ENCODE results near the gene FNDC7. TPM values are rescaled to one million over a fixed set of nuclear protein-coding genes. Genes with fewer than 3 reads are reported as not detected.

The FNDC7 gene
- total and polyA plus RNA-seq, 2 donors (not counting 3 experiments of a cell fraction or from before 2014, with no cell fraction given) = not detected

DNA sequence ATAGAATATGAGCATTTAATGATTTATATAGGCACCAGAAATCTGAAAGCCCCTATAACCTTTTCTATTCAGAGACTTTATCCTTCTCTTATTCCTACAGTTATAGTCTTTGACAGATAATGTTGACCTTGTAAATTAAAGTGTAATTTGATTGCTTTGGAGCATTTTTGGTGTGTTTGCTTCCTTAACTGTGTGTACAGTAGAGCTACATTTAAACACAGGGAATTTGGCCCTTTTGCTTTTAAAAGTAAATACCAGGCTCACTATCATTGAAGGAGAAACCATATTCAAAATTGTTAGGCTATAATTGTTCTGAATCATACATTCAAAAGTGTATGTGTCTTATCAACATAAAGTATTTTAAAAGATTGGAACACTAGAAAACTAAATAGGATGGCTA lies 66.7 kb downstream of the FNDC7 start:
- dilution Hi-C loops (cut with MboI; ENCODE audit: extremely low pct_ligation_motif_present, low sequenced_read_pairs) (no loop called here), intact Hi-C loops (cut with micrococcal nuclease) (no loop called here)
- TF ChIP-seq EZH2 (IDR thresholded peaks at IDR 0.05; ENCODE audit: borderline replicate concordance, low read depth, low read length, severe bottlenecking) (no peak), POLR2AphosphoS5 (IDR thresholded peaks at IDR 0.05; ENCODE audit: insufficient read depth, low read depth, low read length) (no peak), JUN (IDR thresholded peaks at IDR 0.05; ENCODE audit: borderline replicate concordance, insufficient read depth, insufficient read length, low read depth) (no peak)
- H3K79me2 ChIP-seq (ENCODE audit: control insufficient read depth, insufficient read depth, low read length) = no peaks in the 10 kb centered on the region
- H3K9me1 ChIP-seq (replicated peaks; ENCODE audit: control insufficient read depth, extremely low read depth, insufficient read depth, low read length) = no peaks in the 10 kb centered on the region
- no peak overlapping the region for H3K9ac ChIP-seq (replicated peaks; ENCODE audit: extremely low read depth, insufficient read depth, low read length)
- no peaks in the 10 kb centered on the region for H3K27me3 ChIP-seq (ENCODE audit: control insufficient read depth in 2 of 2, insufficient read depth in 2 of 2, low read length in 2 of 2)
- no peaks in the 10 kb centered on the region for H3K9me3 ChIP-seq (replicated peaks; ENCODE audit: control insufficient read depth, insufficient read depth, low read length)
- H3K4me3 ChIP-seq (replicated peaks in 1 of 3; ENCODE audit: insufficient read depth in 1 of 3, low read depth in 1 of 3, low read length in 3 of 3) = no peak overlapping the region
- BruUV-seq (replicated peaks) = no TSS peak
- no peak overlapping the region for H2AFZ ChIP-seq (ENCODE audit: low read depth, low read length)
- FAIRE-seq (no peak), DNase-seq (ENCODE audit: low read depth, low spot score) (no peak)
- CTCF ChIA-PET = interaction anchor here (1.2 to 2.0 kb wide), 2 partner anchors 37 to 119 kb away, joined by 3 to 8 read pairs; no protein-coding TSS in a partner anchor
- peaks cover 3 to 7% of the 10 kb centered on the region in 2 experiments for H3K36me3 ChIP-seq (ENCODE audit: control insufficient read depth in 2 of 2, extremely low read depth in 1 of 2, insufficient read depth in 2 of 2, low read length in 2 of 2)
- POLR2A ChIA-PET = no interaction called here
- H3K4me2 ChIP-seq (ENCODE audit: insufficient read depth, low read length) = no peak overlapping the region
- no peak overlapping the region for H3K27ac ChIP-seq (ENCODE audit: insufficient read depth, low read depth, low read length)
- H4K20me1 ChIP-seq (replicated peaks; ENCODE audit: control insufficient read depth, extremely low read depth, insufficient read depth, low read length) = no peaks in the 10 kb centered on the region
- H3K4me1 ChIP-seq (ENCODE audit: control insufficient read depth, extremely low read depth, insufficient read depth, low read length) = peaks cover 6% of the 10 kb centered on the region

DNA sequence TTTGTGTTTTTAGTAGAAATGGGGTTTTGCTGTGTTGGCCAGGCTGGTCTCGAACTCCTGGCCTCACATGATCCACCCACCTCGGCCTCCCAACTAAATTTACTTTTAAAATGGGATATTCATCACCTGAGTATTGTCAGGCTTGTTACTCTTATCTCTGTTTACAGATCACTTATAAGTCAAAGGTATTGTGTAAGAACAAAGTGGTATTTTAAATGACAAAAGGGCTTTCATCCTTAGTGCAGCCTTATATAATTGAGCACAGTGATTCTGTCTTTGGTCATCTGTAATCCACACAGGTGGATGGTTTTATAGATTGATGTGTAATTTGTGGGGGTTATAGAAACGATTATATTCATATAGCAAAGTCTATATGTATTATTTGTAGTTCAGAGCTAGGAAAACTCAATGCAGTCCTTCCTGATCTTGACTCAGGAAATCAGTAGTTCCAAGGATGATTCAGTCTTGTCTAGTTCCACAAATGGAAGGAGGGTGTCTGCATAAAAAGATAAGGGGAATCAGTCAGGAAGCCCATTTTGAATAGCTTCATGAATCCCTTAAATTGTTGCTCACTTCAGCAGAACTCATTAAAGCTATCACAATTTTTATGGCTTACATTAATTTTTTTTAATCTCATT lies 68.3 kb downstream of the FNDC7 start:
- FAIRE-seq = no peak

More for the DNA sequence above, 68.3 kb downstream of the FNDC7 start:
- TF ChIP-seq, protein P1, sequence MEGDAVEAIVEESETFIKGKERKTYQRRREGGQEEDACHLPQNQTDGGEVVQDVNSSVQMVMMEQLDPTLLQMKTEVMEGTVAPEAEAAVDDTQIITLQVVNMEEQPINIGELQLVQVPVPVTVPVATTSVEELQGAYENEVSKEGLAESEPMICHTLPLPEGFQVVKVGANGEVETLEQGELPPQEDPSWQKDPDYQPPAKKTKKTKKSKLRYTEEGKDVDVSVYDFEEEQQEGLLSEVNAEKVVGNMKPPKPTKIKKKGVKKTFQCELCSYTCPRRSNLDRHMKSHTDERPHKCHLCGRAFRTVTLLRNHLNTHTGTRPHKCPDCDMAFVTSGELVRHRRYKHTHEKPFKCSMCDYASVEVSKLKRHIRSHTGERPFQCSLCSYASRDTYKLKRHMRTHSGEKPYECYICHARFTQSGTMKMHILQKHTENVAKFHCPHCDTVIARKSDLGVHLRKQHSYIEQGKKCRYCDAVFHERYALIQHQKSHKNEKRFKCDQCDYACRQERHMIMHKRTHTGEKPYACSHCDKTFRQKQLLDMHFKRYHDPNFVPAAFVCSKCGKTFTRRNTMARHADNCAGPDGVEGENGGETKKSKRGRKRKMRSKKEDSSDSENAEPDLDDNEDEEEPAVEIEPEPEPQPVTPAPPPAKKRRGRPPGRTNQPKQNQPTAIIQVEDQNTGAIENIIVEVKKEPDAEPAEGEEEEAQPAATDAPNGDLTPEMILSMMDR (IDR thresholded peaks at IDR 0.05; ENCODE audit: extremely low read depth in 1 of 2, insufficient read depth in 1 of 2, low read depth in 1 of 2, low read length in 2 of 2) = no peak
- TF ChIP-seq MYC (IDR thresholded peaks at IDR 0.05; ENCODE audit: low read depth, low read length) = no peak
- TF ChIP-seq EZH2 (IDR thresholded peaks at IDR 0.05; ENCODE audit: borderline replicate concordance, low read depth, low read length, severe bottlenecking) = no peak
- TF ChIP-seq POLR2A (IDR thresholded peaks at IDR 0.05; ENCODE audit: low read depth, low read length) = no peak
- no peak for TF ChIP-seq JUN (IDR thresholded peaks at IDR 0.05; ENCODE audit: borderline replicate concordance, insufficient read depth, insufficient read length, low read depth)
- TF ChIP-seq, protein P2, sequence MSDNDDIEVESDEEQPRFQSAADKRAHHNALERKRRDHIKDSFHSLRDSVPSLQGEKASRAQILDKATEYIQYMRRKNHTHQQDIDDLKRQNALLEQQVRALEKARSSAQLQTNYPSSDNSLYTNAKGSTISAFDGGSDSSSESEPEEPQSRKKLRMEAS (IDR thresholded peaks at IDR 0.05; ENCODE audit: insufficient read depth, insufficient read length) = no peak
- TF ChIP-seq POLR2AphosphoS5 (IDR thresholded peaks at IDR 0.05; ENCODE audit: insufficient read depth, low read depth, low read length) = no peak
- TF ChIP-seq FOS (IDR thresholded peaks at IDR 0.05; ENCODE audit: borderline replicate concordance, insufficient read depth, low read length) = no peak
- TF ChIP-seq GATA2 (IDR thresholded peaks at IDR 0.05; ENCODE audit: insufficient read depth, insufficient read length, low read depth, low read length) = no peak
- no peaks in the 10 kb centered on the region for H4K20me1 ChIP-seq (replicated peaks; ENCODE audit: control insufficient read depth, extremely low read depth, insufficient read depth, low read length)
- CTCF ChIA-PET = interaction anchor here (1.0 to 2.0 kb wide), 3 partner anchors 36 to 117 kb away, joined by 3 to 8 read pairs (median 4); no protein-coding TSS in a partner anchor
- no peaks in the 10 kb centered on the region for H3K79me2 ChIP-seq (ENCODE audit: control insufficient read depth, insufficient read depth, low read length)
- H3K4me2 ChIP-seq (ENCODE audit: insufficient read depth, low read length) = no peak overlapping the region
- peaks cover 13 to 16% of the 10 kb centered on the region in 2 experiments for H3K36me3 ChIP-seq (ENCODE audit: control insufficient read depth in 2 of 2, extremely low read depth in 1 of 2, insufficient read depth in 2 of 2, low read length in 2 of 2)
- intact Hi-C loops (cut with micrococcal nuclease) = no loop called here
- H3K4me3 ChIP-seq (replicated peaks in 1 of 3; ENCODE audit: insufficient read depth in 1 of 3, low read depth in 1 of 3, low read length in 3 of 3) = no peak overlapping the region
- no TSS peak for BruUV-seq (replicated peaks)
- no peak overlapping the region for H3K27ac ChIP-seq (ENCODE audit: insufficient read depth, low read depth, low read length)
- dilution Hi-C loops (cut with MboI; ENCODE audit: extremely low pct_ligation_motif_present, low sequenced_read_pairs) = no loop called here
- H3K27me3 ChIP-seq (ENCODE audit: control insufficient read depth in 2 of 2, insufficient read depth in 2 of 2, low read length in 2 of 2) = no peaks in the 10 kb centered on the region
- DNase-seq (ENCODE audit: low read depth, low spot score) = peak; percentile 16
- no peak overlapping the region for H3K9ac ChIP-seq (replicated peaks; ENCODE audit: extremely low read depth, insufficient read depth, low read length)
- H3K9me1 ChIP-seq (replicated peaks; ENCODE audit: control insufficient read depth, extremely low read depth, insufficient read depth, low read length) = no peaks in the 10 kb centered on the region
- peaks cover 6% of the 10 kb centered on the region for H3K9me3 ChIP-seq (replicated peaks; ENCODE audit: control insufficient read depth, insufficient read depth, low read length)
- peaks cover 6% of the 10 kb centered on the region for H3K4me1 ChIP-seq (ENCODE audit: control insufficient read depth, extremely low read depth, insufficient read depth, low read length)
- no peak overlapping the region for H2AFZ ChIP-seq (ENCODE audit: low read depth, low read length)
- POLR2A ChIA-PET = no interaction called here
